ENCODE data around the gene UVSSA.
A peak's percentile ranks its signal among the peaks of the same experiment; 100 is the strongest.

Gene UVSSA

GRCh38 chr4:1310031-1310795 lies 36.8 kb upstream of the UVSSA start:
- TF ChIP-seq, protein P1, sequence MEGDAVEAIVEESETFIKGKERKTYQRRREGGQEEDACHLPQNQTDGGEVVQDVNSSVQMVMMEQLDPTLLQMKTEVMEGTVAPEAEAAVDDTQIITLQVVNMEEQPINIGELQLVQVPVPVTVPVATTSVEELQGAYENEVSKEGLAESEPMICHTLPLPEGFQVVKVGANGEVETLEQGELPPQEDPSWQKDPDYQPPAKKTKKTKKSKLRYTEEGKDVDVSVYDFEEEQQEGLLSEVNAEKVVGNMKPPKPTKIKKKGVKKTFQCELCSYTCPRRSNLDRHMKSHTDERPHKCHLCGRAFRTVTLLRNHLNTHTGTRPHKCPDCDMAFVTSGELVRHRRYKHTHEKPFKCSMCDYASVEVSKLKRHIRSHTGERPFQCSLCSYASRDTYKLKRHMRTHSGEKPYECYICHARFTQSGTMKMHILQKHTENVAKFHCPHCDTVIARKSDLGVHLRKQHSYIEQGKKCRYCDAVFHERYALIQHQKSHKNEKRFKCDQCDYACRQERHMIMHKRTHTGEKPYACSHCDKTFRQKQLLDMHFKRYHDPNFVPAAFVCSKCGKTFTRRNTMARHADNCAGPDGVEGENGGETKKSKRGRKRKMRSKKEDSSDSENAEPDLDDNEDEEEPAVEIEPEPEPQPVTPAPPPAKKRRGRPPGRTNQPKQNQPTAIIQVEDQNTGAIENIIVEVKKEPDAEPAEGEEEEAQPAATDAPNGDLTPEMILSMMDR (IDR thresholded peaks at IDR 0.05; ENCODE audit: insufficient read depth, low read length, missing control alignments), result no peak
- POLR2A ChIA-PET, result interaction anchor here (0.8 to 1.6 kb wide), 3 partner anchors 21 to 62 kb away, joined by 3 to 8 read pairs (median 4); partner anchors contain the start of genes MAEA and UVSSA
- no peak for DNase-seq (ENCODE audit: low read depth, low spot score)
- H3K4me3 ChIP-seq (ENCODE audit: low read depth, low read length), result peak overlapping the region; percentile 58
- CTCF ChIA-PET, result interaction anchor here (0.9 to 2.5 kb wide), 6 partner anchors 9 to 173 kb away, joined by 3 to 9 read pairs (median 4); no protein-coding TSS in a partner anchor

DNA sequence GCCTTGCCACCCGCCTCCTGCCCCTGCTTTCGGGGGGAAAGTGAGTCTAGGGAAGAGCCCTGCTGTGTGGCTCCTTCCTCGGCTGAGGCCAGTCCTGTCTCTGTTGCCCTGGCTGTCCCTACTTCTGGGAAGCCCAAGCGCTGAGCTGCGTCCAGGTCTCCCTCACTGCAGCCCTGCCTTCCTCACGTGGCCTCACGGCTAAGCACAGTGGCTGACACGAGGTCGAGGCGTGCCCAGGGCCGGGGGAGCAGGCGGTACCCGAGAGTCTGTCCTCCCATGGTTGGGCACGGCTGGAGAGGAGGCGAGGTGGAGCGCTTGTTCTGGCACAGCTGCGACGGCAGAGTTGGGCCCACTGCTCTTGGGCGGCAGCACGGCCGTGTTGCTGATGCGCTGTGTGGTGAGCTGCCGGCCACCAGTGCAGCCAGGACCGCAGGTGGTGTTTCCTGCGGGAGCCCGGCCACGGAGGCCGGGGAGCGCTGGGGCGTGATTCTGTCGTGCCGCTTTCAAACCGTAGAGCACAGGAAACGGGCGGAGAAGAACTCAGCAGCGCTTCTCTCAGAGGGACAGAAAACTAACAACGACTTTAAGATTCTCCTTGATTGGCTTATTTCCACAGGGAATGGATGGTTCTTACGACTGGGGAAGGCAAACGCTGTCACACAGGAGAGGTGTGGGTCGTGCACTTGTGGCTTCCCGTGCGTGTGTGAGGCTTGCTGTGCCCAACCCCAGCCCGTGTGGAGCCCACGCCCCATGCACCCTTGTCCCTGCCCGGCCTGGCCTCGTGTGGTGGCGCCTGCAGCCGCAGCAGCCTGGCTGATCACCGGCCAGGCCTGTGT lies 36.0 kb upstream of the UVSSA start:
- TF ChIP-seq, protein P1 (IDR thresholded peaks at IDR 0.05; ENCODE audit: insufficient read depth, low read length, missing control alignments), result no peak
- ChIA-PET POLR2A (no interaction called here), CTCF (interaction anchor here (1.2 kb wide), 1 partner anchor 42 kb away, joined by 3 read pairs; no protein-coding TSS in a partner anchor)
- H3K4me3 ChIP-seq (ENCODE audit: low read depth, low read length), result no peak overlapping the region
- no peak for DNase-seq (ENCODE audit: low read depth, low spot score)

GRCh38 chr4:1312821-1313640 lies 34.0 kb upstream of the UVSSA start:
- ChIA-PET POLR2A (no interaction called here), CTCF (interaction anchor here (1.1 to 2.0 kb wide), 3 partner anchors 10 kb away, joined by 3 to 6 read pairs (median 3); no protein-coding TSS in a partner anchor)
- TF ChIP-seq, protein P1 (IDR thresholded peaks at IDR 0.05; ENCODE audit: insufficient read depth, low read length, missing control alignments), result no peak
- H3K4me3 ChIP-seq (ENCODE audit: low read depth, low read length), result no peak overlapping the region
- DNase-seq (ENCODE audit: low read depth, low spot score), result no peak

DNA sequence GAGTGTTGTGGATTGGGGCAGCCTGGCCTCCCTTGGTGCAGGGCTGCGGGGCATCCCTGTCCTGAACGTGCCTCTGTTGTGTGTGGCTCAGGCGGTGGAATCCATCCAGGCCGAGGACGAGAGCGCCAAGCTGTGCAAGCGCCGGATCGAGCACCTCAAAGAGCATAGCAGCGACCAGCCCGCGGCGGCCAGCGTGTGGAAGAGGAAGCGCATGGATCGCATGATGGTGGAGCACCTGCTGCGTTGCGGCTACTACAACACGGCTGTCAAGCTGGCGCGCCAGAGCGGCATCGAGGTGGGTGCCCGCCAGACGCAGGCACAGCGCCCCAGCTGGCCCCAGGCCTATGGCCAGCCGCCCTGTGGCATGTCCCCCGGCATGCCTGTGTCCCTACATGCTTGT lies 31.7 kb upstream of the UVSSA start:
- TF ChIP-seq, protein P1 (IDR thresholded peaks at IDR 0.05; ENCODE audit: insufficient read depth, low read length, missing control alignments), result no peak
- ChIA-PET POLR2A (no interaction called here), CTCF (interaction anchor here (1.1 to 2.0 kb wide), 3 partner anchors 8 to 41 kb away, joined by 3 to 6 read pairs (median 5); no protein-coding TSS in a partner anchor)
- H3K4me3 ChIP-seq (ENCODE audit: low read depth, low read length), result no peak overlapping the region
- no peak for DNase-seq (ENCODE audit: low read depth, low spot score)

- ChIA-PET POLR2A (no interaction called here), CTCF (interaction anchor here (1.1 kb wide), 1 partner anchor 11 kb away, joined by 3 read pairs; no protein-coding TSS in a partner anchor)
- no peak overlapping the region for H3K4me3 ChIP-seq (ENCODE audit: low read depth, low read length)
- no peak for DNase-seq (ENCODE audit: low read depth, low spot score)
- TF ChIP-seq, protein P1 (IDR thresholded peaks at IDR 0.05; ENCODE audit: insufficient read depth, low read length, missing control alignments), result no peak
Measured at GRCh38 chr4:1315836-1316536, 31.0 kb upstream of the UVSSA start.
